GM18907 (cell line): Measurements from ENCODE around the gene MACROH2A1.

ENCODE experiments used
- ATAC-seq: cut with Tn5 transposase; IDR thresholded peaks from one replicate; pipeline ENCODE4 v1.9.1; 2021; ENCODE audit warnings: mild to moderate bottlenecking, moderate library complexity; ENCODE audit not compliant: unreplicated experiment

MACROH2A1 gene

DNA sequence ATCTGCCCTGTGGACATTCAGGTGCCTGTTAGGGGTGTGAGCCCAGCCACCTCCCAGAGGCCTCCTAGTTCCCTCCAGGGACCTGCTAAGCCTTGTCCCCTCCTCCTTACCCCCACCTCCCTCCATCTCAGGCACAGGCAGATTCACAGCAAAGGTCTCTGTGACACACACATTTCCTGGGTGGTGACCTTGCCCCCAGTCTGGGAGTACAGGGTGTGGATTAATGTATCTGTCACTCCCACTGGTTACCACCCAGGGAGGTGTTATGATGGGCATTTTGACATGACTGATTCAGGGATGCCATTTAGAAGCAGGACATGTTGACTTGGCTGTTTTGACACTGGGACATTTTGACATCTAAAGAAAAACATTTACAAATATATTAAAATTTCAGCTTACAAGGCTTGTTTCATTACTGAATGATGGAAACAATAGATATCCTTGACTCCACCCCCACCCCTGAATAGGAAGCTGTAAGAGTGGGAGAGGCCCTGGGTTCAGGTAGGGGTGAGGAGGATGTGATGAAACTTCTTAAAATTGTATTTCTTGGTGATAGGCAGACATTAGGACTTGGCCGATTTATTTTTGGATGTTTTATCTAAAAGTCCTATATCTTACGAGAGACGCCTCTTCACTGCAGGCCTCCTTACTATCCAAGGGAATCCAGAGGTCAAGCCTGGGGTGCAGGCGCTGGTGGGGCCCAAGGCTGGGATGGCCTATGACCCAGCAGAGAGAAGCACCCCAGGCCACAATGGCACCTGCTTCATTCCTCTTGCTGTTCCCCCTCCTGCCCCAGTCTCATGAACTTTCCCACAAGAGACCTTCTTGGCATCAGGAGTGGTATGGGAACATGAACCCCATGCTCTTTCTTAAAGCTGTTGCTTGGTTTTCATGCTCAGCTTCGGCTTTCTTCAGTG, 101.9 kb downstream of the MACROH2A1 start:
- ATAC-seq: no peak

DNA sequence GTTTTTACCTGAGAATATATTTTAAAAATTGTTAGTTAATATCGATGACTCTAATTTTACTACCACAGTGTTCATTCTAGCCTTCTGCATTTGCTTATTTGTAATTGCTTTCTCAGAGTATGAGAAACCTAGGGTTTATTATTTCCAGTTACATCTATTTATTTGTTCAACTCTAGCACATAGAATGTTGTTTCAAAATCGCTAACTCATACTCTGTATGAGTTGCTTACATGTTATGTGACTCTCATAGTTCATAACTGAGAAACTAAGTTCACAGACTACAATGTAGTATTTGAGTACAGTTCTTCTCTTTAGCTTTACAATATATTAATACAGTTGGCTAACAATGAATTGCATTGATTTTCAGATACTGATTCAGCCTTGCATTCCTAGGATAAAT, 103.2 kb downstream of the MACROH2A1 start:
- no peak for ATAC-seq

DNA sequence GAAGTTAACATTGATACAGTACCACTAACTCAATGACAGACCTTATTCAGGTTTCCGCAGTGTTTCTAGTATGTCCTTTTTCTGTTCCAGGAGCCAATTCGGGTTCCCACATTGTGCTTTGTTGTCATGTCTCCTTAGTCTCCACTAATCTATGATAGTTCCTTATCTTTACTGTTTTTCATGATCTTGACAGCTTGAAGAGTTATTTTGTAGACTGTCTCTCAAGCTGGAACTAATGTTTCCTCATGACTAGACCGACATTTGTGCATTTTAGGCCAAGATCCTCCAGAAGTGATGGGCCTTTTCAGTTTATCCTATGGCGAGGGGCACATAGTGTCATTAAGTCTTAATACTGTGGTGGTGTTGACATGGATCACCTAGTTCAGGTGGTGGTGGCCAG, 104.2 kb downstream of the MACROH2A1 start:
- ATAC-seq: no peak

DNA sequence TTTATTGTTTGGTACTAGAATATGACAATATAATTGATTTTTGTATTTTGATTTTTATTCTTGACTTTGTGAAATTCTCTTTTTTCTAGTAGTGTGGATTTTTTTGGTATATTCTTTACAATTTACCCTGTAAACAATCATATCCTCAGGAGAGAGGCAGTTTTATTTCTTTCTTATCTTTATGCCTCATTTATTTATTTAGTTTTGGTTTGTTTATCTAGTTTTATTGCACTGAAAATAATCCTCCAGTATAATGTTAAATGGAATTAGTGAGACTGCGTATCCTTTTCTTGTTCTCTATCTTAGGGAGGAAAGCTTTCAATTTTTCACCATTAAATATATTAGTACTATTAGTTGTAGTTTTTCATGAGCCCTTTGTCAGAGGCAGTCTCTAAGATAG, 109.4 kb downstream of the MACROH2A1 start:
- ATAC-seq: no peak

DNA sequence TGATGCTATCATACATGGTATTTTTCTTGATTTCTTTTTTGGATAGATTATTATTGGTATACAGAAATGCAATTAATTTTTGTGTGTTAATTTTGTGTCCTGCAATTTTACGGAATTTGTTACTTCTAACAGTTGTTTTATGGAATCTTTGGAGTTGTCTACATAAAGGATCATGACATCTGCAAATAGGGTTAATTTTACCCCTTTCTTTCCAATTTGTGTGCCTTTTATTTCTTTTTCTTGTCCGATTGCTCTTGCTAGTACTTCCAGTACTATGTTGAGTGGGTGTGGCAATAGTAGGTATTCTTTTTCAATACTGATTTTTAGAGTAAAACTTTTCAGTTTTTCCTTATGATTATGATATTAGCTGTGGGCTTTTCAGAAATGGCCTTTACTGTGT, 111.5 kb downstream of the MACROH2A1 start:
- ATAC-seq: no peak
